ENCODE data around the gene BACH1.

Gene BACH1

GRCh38 chr21:29371464-29371863 is 72.7 kb downstream of the BACH1 start:
- H3K9ac ChIP-seq (ENCODE audit: low read depth in 1 of 2, low read length in 2 of 2): no peak overlapping the region
- no peaks in the 10 kb centered on the region for H3K27me3 ChIP-seq (ENCODE audit: control insufficient read depth in 2 of 2, insufficient read depth in 2 of 2, low read length in 2 of 2)
- no peak overlapping the region for H3K4me3 ChIP-seq (ENCODE audit: low read length in 2 of 2)
- H3K36me3 ChIP-seq (ENCODE audit: control insufficient read depth in 2 of 2, insufficient read depth in 2 of 2, low read length in 2 of 2): no peaks in the 10 kb centered on the region
- H3K27ac ChIP-seq (ENCODE audit: low read depth in 2 of 2, low read length in 2 of 2): no peak overlapping the region
- no peaks in the 10 kb centered on the region for H3K4me1 ChIP-seq (ENCODE audit: control insufficient read depth in 2 of 2, insufficient read depth in 2 of 2, low read length in 2 of 2)
- H3K9me3 ChIP-seq (ENCODE audit: control insufficient read depth in 2 of 2, low read length in 2 of 2): no peaks in the 10 kb centered on the region

- H3K9ac ChIP-seq (ENCODE audit: low read depth in 1 of 2, low read length in 2 of 2): no peak overlapping the region
- H3K27me3 ChIP-seq (ENCODE audit: control insufficient read depth in 2 of 2, insufficient read depth in 2 of 2, low read length in 2 of 2): no peaks in the 10 kb centered on the region
- H3K4me3 ChIP-seq (ENCODE audit: low read length in 2 of 2): no peak overlapping the region
- no peak overlapping the region for H3K27ac ChIP-seq (ENCODE audit: low read depth in 2 of 2, low read length in 2 of 2)
- no peaks in the 10 kb centered on the region for H3K9me3 ChIP-seq (ENCODE audit: control insufficient read depth in 2 of 2, low read length in 2 of 2)
- H3K4me1 ChIP-seq (ENCODE audit: control insufficient read depth in 2 of 2, insufficient read depth in 2 of 2, low read length in 2 of 2): no peaks in the 10 kb centered on the region
- no peaks in the 10 kb centered on the region for H3K36me3 ChIP-seq (ENCODE audit: control insufficient read depth in 2 of 2, insufficient read depth in 2 of 2, low read length in 2 of 2)
Measured at GRCh38 chr21:29372063-29372802, 73.5 kb downstream of the BACH1 start.

DNA sequence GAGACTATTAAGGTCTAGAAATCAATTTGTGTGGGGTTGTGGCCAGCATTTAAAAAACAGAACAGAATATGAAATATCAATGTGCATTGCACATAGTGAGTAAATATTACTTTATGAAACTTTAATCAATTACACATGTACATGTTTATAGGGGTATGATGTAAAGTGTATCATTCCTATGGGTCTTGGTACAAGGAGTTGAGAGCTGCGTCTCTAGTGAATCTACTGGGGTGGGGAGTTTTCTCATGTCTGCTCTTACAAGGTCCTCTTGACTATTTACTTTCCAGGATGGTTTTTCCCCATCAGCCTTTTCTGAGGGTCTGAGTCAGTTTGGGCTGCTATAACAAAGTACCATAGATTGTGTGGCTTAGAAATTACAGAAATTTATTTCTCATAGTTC is 75.8 kb downstream of the BACH1 start:
- no peaks in the 10 kb centered on the region for H3K36me3 ChIP-seq (ENCODE audit: control insufficient read depth in 2 of 2, insufficient read depth in 2 of 2, low read length in 2 of 2)
- H3K4me1 ChIP-seq (ENCODE audit: control insufficient read depth in 2 of 2, insufficient read depth in 2 of 2, low read length in 2 of 2): no peaks in the 10 kb centered on the region
- no peak overlapping the region for H3K9ac ChIP-seq (ENCODE audit: low read depth in 1 of 2, low read length in 2 of 2)

DNA sequence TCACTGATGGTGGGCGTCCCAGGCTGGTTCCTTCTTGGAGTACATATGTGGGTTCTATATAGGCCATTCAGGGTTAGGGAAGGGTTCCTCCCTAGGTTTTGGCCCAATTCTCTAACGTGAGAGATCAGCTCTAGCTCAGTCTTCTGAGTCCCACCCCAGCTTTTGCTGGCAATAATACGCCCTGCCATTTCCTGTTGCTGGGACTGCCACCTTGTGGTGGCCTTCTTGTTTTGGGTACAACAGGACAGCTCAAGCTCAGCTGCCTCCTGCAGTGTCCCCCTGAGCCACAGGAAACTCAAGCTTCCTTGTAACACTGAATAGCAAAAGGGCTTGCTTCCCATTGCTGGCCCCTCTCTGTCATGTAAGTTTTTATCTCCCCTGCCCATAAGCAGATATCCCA is 77.8 kb downstream of the BACH1 start:
- Histone ChIP-seq H3K4me3 (ENCODE audit: low read length in 2 of 2) (no peak overlapping the region), H3K9me3 (ENCODE audit: control insufficient read depth in 2 of 2, low read length in 2 of 2) (no peaks in the 10 kb centered on the region), H3K36me3 (ENCODE audit: control insufficient read depth in 2 of 2, insufficient read depth in 2 of 2, low read length in 2 of 2) (no peaks in the 10 kb centered on the region), H3K4me1 (ENCODE audit: control insufficient read depth in 2 of 2, insufficient read depth in 2 of 2, low read length in 2 of 2) (no peaks in the 10 kb centered on the region), H3K9ac (ENCODE audit: low read depth in 1 of 2, low read length in 2 of 2) (no peak overlapping the region), H3K27ac (ENCODE audit: low read depth in 2 of 2, low read length in 2 of 2) (no peak overlapping the region), H3K27me3 (ENCODE audit: control insufficient read depth in 2 of 2, insufficient read depth in 2 of 2, low read length in 2 of 2) (no peaks in the 10 kb centered on the region)

More for the DNA sequence above, 75.8 kb downstream of the BACH1 start:
- Histone ChIP-seq H3K4me3 (ENCODE audit: low read length in 2 of 2) (no peak overlapping the region), H3K9me3 (ENCODE audit: control insufficient read depth in 2 of 2, low read length in 2 of 2) (no peaks in the 10 kb centered on the region), H3K27me3 (ENCODE audit: control insufficient read depth in 2 of 2, insufficient read depth in 2 of 2, low read length in 2 of 2) (no peaks in the 10 kb centered on the region), H3K27ac (ENCODE audit: low read depth in 2 of 2, low read length in 2 of 2) (no peak overlapping the region)

DNA sequence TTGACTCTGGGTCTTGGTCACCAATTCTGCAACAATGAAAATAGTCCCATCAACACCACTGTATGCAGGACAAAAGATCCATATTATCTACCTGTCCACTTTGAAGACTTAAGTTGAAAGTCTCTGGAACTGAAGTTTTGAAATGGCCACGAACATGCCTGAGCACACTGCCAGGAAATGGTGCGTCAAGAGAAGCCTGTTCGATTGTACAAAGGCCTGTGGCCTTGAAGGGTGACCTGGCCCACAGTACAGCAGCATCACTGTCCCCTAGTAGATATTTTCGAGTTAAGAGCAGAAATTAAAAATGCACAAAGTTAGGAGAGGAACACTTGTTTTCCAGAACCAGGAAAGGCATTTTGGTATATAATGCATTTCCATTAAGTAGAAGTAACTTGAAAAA is 78.5 kb downstream of the BACH1 start:
- no peaks in the 10 kb centered on the region for H3K36me3 ChIP-seq (ENCODE audit: control insufficient read depth in 2 of 2, insufficient read depth in 2 of 2, low read length in 2 of 2)
- H3K4me3 ChIP-seq (ENCODE audit: low read length in 2 of 2): no peak overlapping the region
- no peak overlapping the region for H3K27ac ChIP-seq (ENCODE audit: low read depth in 2 of 2, low read length in 2 of 2)
- H3K9me3 ChIP-seq (ENCODE audit: control insufficient read depth in 2 of 2, low read length in 2 of 2): no peaks in the 10 kb centered on the region
- no peaks in the 10 kb centered on the region for H3K27me3 ChIP-seq (ENCODE audit: control insufficient read depth in 2 of 2, insufficient read depth in 2 of 2, low read length in 2 of 2)
- H3K9ac ChIP-seq (ENCODE audit: low read depth in 1 of 2, low read length in 2 of 2): no peak overlapping the region
- H3K4me1 ChIP-seq (ENCODE audit: control insufficient read depth in 2 of 2, insufficient read depth in 2 of 2, low read length in 2 of 2): no peaks in the 10 kb centered on the region

DNA sequence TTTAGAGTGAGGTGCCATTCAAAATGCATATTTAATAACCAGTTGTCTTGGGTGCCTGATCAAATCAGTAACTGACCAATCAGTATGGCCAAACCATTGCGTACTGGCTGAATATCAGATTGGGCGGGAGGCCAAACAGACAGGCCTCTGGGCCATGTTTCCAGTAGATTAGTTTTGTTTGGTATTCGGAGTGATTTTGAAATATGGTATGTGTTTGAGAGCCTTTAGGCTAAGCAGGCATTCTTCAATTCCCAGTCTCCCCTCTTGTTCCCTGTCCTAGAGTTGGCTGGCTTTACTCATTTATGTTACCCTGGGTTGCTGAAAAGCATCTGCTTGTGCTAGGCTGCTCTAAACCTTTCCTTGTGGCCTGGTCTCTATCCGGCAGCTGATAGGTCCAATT is 80.1 kb downstream of the BACH1 start:
- H3K36me3 ChIP-seq (ENCODE audit: control insufficient read depth in 2 of 2, insufficient read depth in 2 of 2, low read length in 2 of 2): no peaks in the 10 kb centered on the region

GRCh38 chr21:29379517-29380054 is 80.9 kb downstream of the BACH1 start:
- H3K9ac ChIP-seq (ENCODE audit: low read depth in 1 of 2, low read length in 2 of 2): no peak overlapping the region
- H3K4me1 ChIP-seq (ENCODE audit: control insufficient read depth in 2 of 2, insufficient read depth in 2 of 2, low read length in 2 of 2): peaks cover 0 to under 1% of the 10 kb centered on the region in 2 donors
- no peaks in the 10 kb centered on the region for H3K36me3 ChIP-seq (ENCODE audit: control insufficient read depth in 2 of 2, insufficient read depth in 2 of 2, low read length in 2 of 2)
- no peak overlapping the region for H3K4me3 ChIP-seq (ENCODE audit: low read length in 2 of 2)
- no peaks in the 10 kb centered on the region for H3K27me3 ChIP-seq (ENCODE audit: control insufficient read depth in 2 of 2, insufficient read depth in 2 of 2, low read length in 2 of 2)
- no peaks in the 10 kb centered on the region for H3K9me3 ChIP-seq (ENCODE audit: control insufficient read depth in 2 of 2, low read length in 2 of 2)
- H3K27ac ChIP-seq (ENCODE audit: low read depth in 2 of 2, low read length in 2 of 2): no peak overlapping the region

More for the DNA sequence above, 80.1 kb downstream of the BACH1 start:
- Histone ChIP-seq H3K4me1 (ENCODE audit: control insufficient read depth in 2 of 2, insufficient read depth in 2 of 2, low read length in 2 of 2) (no peaks in the 10 kb centered on the region), H3K4me3 (ENCODE audit: low read length in 2 of 2) (no peak overlapping the region), H3K27me3 (ENCODE audit: control insufficient read depth in 2 of 2, insufficient read depth in 2 of 2, low read length in 2 of 2) (no peaks in the 10 kb centered on the region), H3K9ac (ENCODE audit: low read depth in 1 of 2, low read length in 2 of 2) (no peak overlapping the region), H3K9me3 (ENCODE audit: control insufficient read depth in 2 of 2, low read length in 2 of 2) (no peaks in the 10 kb centered on the region), H3K27ac (ENCODE audit: low read depth in 2 of 2, low read length in 2 of 2) (no peak overlapping the region)

GRCh38 chr21:29382030-29382654 is 83.4 kb downstream of the BACH1 start:
- H3K4me3 ChIP-seq (ENCODE audit: low read length in 2 of 2): no peak overlapping the region
- H3K9ac ChIP-seq (ENCODE audit: low read depth in 1 of 2, low read length in 2 of 2): no peak overlapping the region
- no peaks in the 10 kb centered on the region for H3K36me3 ChIP-seq (ENCODE audit: control insufficient read depth in 2 of 2, insufficient read depth in 2 of 2, low read length in 2 of 2)
- no peaks in the 10 kb centered on the region for H3K9me3 ChIP-seq (ENCODE audit: control insufficient read depth in 2 of 2, low read length in 2 of 2)
- H3K27ac ChIP-seq (ENCODE audit: low read depth in 2 of 2, low read length in 2 of 2): no peak overlapping the region
- H3K27me3 ChIP-seq (ENCODE audit: control insufficient read depth in 2 of 2, insufficient read depth in 2 of 2, low read length in 2 of 2): no peaks in the 10 kb centered on the region
- H3K4me1 ChIP-seq (ENCODE audit: control insufficient read depth in 2 of 2, insufficient read depth in 2 of 2, low read length in 2 of 2): peaks cover 0 to 5% of the 10 kb centered on the region in 2 donors

GRCh38 chr21:29384683-29385359 is 86.1 kb downstream of the BACH1 start:
- Histone ChIP-seq H3K9me3 (ENCODE audit: control insufficient read depth in 2 of 2, low read length in 2 of 2) (no peaks in the 10 kb centered on the region), H3K4me3 (ENCODE audit: low read length in 2 of 2) (no peak overlapping the region), H3K27ac (ENCODE audit: low read depth in 2 of 2, low read length in 2 of 2) (no peak overlapping the region), H3K4me1 (ENCODE audit: control insufficient read depth in 2 of 2, insufficient read depth in 2 of 2, low read length in 2 of 2) (peaks cover 0 to 5% of the 10 kb centered on the region in 2 donors), H3K27me3 (ENCODE audit: control insufficient read depth in 2 of 2, insufficient read depth in 2 of 2, low read length in 2 of 2) (no peaks in the 10 kb centered on the region), H3K36me3 (ENCODE audit: control insufficient read depth in 2 of 2, insufficient read depth in 2 of 2, low read length in 2 of 2) (no peaks in the 10 kb centered on the region), H3K9ac (ENCODE audit: low read depth in 1 of 2, low read length in 2 of 2) (no peak overlapping the region)

GRCh38 chr21:29385934-29386520 is 87.3 kb downstream of the BACH1 start:
- Histone ChIP-seq H3K27me3 (ENCODE audit: control insufficient read depth in 2 of 2, insufficient read depth in 2 of 2, low read length in 2 of 2) (no peaks in the 10 kb centered on the region), H3K4me3 (ENCODE audit: low read length in 2 of 2) (no peak overlapping the region), H3K36me3 (ENCODE audit: control insufficient read depth in 2 of 2, insufficient read depth in 2 of 2, low read length in 2 of 2) (no peaks in the 10 kb centered on the region), H3K9me3 (ENCODE audit: control insufficient read depth in 2 of 2, low read length in 2 of 2) (no peaks in the 10 kb centered on the region), H3K27ac (ENCODE audit: low read depth in 2 of 2, low read length in 2 of 2) (no peak overlapping the region), H3K9ac (ENCODE audit: low read depth in 1 of 2, low read length in 2 of 2) (no peak overlapping the region), H3K4me1 (ENCODE audit: control insufficient read depth in 2 of 2, insufficient read depth in 2 of 2, low read length in 2 of 2) (peaks cover 0 to 5% of the 10 kb centered on the region in 2 donors)
